HG03575 (cell line): ENCODE measurements around the gene MCRIP1.

Source experiments
- ATAC-seq: cut with Tn5 transposase; IDR thresholded peaks from one replicate; pipeline ENCODE4 v1.9.1; 2021; ENCODE audit not compliant: unreplicated experiment, insufficient number of reproducible peaks, low FRiP score; ENCODE audit errors: extremely low read depth

MCRIP1 gene

DNA sequence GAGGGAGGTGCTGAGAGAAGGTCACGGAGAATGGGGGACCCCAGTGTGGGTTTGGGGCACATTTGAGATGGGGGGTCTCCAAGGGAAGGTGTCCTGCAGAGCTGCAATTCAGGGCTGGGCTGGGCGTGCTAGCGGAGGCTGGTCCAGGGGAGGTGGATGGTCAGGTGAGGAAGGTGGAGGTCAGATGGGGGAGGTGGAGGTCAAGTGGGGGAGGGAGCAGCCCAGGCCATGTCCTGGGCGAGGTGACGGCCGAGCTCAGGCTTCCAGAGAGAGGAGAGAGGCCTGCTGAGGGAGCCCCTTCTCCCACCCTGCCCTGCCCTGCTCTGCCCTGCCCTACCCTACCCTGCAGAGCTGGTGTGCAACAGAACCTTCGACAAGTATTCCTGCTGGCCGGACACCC, 22.6 kb downstream of the MCRIP1 start:
- no peak for ATAC-seq

DNA sequence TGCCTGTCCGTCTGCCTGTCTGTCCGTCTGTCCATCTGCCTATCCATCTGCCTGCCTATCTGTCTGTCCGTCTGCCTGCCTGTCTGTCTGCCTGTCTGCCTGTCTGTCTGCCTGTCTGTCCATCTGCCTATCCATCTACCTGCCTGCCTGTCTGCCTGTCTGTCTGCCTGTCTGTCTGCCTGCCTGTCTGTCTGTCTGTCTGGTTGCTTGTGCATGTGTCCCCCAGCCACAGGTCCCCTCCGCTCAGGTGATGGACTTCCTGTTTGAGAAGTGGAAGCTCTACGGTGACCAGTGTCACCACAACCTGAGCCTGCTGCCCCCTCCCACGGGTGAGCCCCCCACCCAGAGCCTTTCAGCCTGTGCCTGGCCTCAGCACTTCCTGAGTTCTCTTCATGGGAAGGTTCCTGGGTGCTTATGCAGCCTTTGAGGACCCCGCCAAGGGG, 23.5 kb downstream of the MCRIP1 start:
- no peak for ATAC-seq

DNA sequence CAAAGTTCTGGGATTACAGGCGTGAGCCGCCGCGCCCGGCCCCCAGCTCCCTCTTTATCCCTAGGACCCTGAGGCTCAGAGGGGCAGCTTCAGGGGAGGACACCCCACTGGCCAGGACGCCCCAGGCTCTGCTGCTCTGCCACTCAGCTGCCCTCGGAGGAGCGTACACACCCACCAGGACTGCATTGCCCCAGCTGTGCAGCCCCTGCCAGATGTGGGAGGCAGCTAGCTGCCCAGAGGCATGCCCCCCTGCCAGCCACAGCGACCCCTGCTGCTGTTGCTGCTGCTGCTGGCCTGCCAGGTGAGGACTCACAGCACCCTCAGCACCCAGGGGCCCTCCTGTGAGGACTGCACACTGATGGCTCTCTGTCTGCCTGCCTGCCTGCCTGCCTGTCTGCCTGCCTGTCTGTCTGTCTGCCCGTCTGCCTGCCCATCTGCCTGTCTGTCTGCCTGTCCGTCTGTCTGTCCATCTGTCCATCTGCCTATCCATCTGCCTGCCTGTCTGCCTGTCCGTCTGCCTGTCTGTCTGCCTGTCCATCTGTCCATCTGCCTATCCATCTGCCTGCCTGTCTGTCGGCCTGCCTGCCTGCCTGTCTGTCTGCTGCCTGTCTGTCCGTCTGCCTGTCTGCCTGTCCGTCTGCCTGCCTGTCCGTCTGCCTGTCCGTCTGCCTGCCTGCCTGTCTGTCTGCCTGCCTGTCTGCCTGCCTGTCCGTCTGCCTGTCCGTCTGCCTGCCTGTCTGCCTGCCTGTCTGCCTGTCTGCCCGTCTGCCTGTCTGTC, 24.1 kb downstream of the MCRIP1 start:
- no peak for ATAC-seq

DNA sequence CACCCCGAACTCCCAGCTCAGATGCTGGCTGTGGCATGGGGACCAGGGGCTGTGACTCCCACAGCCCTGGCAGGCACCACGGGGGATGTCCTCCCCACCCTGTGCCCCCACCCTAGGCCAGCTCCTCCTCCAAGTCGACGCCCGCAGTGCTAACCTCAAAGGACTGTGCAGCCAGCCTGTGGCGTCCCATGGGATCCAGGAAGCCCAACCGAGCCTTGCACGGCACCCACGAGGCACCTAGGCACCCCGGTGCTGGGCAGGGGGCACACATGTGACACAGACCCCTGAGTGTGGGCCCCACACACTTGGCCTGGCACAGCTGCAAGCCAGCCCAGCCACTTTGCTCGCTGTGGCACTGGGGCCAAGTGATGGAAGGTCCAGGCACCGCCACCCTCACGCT, 25.3 kb downstream of the MCRIP1 start:
- ATAC-seq, result no peak

DNA sequence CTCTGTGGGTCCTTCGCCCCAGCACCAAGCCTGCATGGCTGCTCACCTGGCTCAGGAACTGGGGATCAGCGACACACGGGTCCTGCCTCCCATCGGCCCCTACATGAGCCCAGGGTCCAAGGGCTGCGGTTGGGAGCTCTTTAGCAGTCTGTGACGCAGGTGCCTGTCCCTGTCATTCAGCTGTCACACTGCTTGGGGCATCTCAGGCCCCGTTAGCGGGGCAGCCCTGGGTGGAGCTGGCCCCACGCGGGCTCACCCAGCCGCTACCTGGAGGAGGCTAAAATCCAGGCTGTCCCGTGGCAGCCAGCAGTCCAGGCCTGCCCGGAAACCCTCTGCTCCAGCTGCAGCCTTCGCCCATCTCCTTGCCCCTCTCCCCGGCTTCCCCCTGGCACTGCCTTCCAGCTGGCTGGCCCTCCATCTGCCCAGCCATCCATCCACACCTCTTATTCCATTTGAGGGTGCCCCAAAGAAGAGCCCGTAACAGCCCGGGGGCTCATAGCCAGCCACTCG, 25.8 kb downstream of the MCRIP1 start:
- ATAC-seq, result no peak

DNA sequence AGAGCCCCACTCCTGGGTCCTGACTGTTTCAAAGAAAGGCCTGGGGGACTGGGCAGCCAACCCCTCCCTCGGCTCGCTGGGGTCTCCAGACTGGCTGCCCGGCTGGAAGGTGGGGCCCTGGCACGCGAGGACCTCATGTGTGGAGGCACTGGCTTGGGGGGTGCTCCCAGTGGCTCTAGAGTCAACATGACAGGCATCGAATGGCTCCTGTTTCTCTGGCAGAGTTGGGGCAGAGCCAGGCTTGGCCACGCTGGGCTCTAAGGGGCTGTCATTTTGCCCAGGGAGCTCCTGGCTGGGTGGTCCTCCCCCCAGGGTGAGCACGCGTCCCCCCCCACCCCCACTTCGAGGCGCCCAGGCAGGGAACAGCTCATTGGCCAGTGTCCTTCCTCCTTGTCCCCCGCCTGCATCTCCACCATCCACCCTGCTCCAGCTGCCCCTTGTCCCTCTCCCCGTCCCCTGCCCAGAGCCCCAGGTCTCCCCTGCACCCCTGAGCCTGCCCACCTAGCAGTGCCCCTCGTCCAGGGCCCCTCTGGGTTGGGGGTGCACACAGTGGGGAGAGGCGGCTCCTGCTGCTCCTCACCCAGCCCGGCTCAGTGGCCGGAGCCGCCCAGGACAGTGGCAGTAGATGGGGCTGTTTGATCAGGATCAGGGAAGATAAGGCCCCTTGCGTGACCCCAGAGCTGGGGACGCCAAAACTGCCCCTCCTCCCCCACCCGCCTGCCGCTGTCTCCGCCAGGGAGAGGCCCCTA, 26.5 kb downstream of the MCRIP1 start:
- no peak for ATAC-seq

DNA sequence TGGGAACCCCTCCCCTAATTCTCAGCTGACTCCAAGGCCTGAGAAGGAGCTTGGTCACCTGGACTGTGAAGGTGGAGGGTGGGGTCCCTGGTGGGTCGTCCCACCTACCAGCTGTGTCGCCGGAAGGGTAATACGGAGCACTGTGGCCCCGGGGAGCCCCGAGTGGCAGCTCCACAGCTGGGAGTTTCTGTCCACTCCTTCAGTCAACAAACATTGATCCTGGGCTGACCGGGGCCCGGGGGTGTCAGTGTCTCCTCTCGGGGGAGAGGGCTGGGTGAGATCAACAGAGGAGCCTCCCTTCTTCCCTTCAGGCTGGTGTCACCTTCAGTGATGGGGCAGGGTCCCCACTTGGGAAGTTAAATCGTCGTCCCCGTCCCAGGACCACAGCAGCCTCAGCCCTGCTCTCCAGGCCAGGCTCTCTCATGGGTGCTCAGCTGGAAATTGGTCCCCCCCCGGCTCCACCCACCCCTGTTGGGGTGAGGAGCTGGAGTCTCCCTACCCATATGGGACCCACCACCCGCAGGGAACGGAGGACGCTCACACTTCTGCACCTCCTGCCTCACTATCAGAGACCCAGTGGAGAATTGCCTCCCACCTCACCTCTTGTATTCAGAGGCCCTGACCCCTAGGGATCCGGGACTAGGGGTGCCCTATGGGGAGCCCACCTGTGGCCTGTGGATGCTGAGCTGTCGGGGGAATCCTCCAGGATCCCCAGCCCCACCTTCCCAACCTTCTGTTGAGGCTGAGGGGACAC, 27.2 kb downstream of the MCRIP1 start:
- ATAC-seq, result no peak

DNA sequence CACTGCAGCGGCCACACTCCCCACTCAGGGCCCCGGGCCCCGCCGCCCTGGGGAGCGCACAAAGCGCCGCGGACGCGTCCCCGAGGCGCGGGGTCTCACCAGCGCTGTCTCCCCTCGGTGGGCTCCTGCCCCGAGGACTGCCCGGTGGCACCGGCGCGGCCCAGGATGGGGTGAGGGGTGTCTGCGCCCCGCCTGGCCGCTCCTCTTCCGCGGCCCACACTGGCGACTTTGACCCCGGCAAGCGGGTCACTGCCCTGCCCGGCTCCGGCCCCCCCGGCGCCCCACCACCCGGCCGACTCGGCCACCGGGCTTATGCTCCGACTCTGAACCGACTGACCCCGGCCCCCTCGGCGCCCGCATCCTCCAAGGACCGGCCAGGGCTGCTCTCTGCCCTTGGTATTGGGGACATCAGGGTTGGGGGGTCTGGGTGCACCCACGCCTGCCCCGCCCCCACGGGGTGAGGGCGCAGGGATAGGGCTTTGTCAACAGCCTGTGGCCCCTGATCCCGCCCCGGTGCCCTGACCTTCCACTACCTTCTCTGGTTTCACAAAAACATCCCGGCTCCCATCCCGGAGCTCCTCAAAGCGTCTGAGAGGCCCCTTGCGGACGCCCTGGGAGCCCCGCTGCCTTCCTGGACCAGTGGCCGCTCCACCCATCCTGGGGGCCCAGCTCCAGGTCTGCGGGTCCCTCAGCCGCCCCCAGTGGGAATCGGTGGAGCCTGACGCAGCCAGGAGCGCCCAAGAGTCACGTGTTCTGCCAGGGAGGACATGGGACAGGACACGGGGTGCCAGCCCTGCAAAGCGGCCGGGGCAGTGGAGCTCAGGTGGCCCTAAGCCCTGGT, 28.3 kb downstream of the MCRIP1 start:
- ATAC-seq, result no peak

DNA sequence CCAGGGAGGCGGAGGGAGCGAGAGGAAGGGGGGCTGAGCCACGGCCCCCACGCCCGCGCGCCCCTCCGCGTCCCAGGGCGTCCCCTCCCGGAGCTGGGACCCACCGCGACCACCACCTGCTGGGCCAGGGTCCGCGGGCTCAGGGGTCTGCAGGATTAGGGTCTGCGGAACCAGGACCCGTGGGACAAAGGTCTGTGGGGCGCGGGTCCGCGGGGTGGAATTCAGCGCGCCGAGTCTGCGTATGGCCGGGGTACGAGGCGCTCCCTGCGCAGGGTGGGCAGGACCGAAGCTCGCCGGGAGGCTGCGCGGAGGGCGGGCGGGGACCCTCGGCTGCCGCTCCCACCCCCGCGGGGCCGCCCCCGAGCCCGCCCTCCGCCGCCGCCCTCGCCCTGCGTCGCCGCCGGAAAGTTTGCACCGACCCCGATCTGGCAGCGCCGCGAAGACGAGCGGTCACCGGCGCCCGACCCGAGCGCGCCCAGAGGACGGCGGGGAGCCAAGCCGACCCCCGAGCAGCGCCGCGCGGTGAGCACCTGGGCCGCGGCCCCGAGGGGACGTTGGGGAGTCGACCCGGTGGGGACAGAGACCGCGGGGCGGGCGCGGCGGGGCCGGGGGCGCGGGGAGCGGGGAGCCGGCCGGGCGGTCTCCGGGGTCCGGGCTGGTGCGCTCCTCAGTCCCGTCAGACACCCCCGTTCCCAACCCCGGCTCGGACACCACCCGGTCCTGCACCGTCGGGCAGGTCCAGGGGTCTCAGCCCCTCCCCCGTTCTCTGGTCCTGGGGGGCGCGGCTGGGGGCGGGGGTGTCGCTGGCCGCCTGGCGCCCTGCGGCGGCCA, 29.1 kb downstream of the MCRIP1 start, which contains the start of gene GCGR:
Gene GCGR, plus strand, starts transcription at position 423 of the 831 bp plus-strand sequence. CDS start 4,869 bp downstream, outside the sequence.
- no peak for ATAC-seq

DNA sequence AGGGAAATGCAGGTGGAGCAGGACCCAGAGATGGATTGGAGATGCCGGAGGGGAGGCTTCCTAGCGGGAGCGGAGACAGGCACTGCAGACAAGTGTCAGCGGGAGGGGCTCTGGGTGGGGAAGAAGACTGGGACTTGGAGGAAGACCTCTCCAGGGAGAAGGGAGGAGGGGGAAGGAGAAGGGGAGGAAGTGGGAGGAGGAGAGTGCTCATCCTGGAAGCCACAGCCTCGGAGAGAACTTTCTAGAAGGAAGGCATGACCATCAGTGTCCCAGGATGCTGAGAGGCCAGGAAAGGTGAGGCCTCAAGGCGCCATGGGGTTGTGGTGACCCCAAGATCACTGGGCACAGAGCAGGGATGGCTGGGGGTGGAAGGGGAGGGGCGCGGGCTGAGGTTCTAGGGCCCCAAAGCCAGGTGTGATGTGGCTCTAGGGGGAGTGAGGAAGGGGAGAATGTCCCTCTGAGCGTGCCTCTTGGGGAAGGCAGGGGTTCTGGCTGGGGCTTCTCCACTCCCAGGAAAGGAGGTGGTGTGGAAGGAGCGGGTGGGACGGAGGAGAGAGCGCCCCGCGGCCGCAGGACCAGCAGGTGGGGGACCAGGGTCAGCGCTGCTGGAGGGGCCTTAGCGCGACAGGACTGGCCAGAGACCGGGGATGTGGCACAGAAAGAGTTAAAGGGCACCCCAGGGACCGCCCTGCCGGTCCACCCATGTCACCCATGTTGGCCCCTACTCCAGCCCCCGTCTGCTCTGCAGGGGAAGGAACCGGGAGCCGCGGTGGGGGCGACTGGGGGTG, 30.0 kb downstream of the MCRIP1 start:
- ATAC-seq, result no peak

DNA sequence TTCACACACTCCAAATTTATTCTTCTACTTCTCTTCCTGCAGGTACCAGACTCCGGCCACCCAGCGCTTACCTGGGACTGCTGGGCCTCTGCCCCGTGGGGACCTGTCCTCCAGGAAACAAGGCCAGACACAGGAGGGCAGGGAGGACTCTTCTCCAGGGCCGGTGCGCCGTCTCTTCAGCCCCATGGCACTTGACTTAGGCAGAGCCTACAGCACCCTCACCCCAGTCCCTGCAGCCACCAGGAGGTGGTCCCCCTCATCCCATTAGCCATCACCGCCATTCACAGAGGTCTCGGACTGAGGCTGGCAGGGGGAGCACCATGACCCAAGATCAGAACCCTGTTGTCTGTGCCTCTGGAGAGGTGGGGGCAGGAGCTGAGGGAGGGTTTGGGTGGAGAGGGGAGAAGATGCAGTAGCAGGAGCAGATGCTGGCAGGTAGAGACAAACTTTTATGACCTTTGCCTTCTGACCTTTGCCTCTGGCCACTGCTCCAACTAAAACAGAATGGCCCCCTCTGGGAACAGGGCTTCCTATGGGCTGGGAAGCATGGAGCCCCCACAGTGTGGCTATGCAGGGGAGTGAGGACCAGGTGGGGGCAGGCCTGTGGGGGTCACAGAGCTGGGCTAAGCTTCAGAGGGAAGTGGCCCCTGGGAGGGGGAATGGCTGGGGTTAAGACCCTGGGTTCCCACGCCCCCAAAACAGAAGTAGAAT, 30.9 kb downstream of the MCRIP1 start:
- no peak for ATAC-seq

DNA sequence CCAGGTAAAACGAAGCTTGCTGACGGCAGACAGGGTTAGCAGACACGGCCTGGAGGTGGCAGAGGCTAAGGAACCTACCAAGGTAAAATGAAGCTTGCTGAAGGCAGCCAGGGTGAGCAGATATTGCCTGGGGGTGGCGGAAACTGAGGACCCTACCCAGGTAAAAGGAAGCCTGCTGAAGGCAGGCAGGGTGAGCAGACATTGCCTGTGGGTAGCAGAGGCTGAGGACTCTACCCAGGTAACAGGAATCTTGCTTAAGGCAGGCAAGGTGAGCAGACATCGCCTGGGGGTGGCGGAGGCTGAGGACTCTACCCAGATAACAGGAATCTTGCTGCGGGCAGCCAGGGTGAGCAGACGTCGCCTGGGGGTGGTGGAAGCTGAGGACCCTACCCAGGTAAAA, 31.8 kb downstream of the MCRIP1 start:
- ATAC-seq, result no peak

DNA sequence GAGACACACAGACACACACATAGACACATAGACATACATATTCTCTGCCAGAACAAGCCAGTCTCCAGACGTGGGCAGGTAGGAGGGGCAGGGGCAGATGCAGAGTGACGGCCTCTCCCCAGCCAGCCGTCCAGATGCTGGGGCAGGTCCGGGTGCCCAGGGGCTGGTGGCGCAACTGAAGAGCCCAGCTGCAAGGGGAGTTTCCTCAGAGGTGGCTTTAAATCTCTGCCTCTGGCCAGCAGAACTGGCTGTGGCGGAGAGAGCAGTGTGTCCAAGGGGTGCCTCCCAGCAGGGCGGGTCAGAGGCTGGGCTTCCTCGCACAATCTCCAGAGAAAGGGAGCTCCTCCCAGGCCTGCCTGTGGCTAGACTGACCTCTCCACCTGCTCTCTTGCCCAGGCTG, 38.6 kb downstream of the MCRIP1 start:
- no peak for ATAC-seq

DNA sequence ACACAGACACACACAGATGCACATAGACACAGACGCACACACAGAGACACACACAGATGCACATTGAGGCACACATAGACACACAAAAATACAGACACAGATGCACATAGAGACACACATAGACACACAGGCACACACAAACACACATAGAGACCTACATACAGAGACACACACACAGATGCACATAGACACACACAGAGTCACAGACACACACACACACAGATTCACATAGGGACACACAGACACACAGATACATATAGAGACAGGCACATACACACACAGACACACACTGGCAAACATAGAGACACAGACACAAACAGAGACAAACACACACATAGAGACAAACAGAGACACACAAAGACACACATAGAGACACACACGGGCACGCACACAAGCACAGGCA, 39.0 kb downstream of the MCRIP1 start:
- no peak for ATAC-seq

DNA sequence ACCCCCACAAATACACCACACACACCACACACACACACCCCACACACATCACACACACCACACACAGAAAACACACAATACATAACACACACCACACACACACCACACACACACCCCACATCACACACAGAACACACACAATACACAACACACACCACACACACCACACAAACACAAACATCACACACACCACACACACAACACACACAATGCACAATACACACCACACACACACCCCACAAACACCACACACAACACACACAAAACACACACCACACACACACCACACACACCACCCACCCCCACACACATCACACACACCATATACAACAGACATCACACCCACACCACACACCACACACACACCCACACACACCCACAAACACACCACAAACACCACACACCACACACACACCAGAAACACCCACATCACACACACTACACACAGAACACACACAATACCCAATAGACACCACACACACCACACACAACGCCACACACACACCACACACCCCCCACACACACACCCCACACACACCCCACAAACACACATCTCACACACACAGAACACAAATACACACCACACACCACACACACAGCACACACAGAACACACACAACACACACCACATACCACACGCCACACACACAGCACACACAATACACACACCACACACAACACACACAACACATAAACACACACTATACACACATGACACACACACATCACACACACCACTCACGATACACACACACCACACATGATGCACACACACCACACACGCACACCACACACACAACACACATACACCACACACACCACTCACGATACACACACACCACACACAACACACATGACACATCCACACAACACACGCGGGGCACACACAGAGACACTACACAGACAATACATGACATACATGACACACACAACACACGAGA, 40.1 kb downstream of the MCRIP1 start:
- no peak for ATAC-seq
